ENCODE measurements around the gene KRTAP9-9. TPM values are rescaled to one million over a fixed set of nuclear protein-coding genes. Genes with fewer than 3 reads are reported as not detected.

KRTAP9-9 gene
- total and polyA plus RNA-seq, 2 experiments from 2014 or later, result not detected

- Histone ChIP-seq H3K9me3 (ENCODE audit: low read depth) (no peaks in the 10 kb centered on the region), H3K36me3 (no peaks in the 10 kb centered on the region), H3K27me3 (peaks cover 65% of the 10 kb centered on the region), H3K27ac (no peak overlapping the region), H3K4me1 (ENCODE audit: low read depth) (no peaks in the 10 kb centered on the region), H3K4me3 (no peak overlapping the region)
- TF ChIP-seq CTCF (IDR thresholded peaks at IDR 0.05; ENCODE audit: low read depth, low read length), result no peak
- DNase-seq (ENCODE audit: low read depth in 1 of 2, low spot score in 1 of 2), result no peak
Measured at GRCh38 chr17:41251261-41251660, 3.9 kb upstream of the KRTAP9-9 start.

- no peak for DNase-seq (ENCODE audit: low read depth in 1 of 2, low spot score in 1 of 2)
- H3K9me3 ChIP-seq (ENCODE audit: low read depth), result no peaks in the 10 kb centered on the region
- no peaks in the 10 kb centered on the region for H3K36me3 ChIP-seq
- peaks cover 67% of the 10 kb centered on the region for H3K27me3 ChIP-seq
- H3K4me1 ChIP-seq (ENCODE audit: low read depth), result no peaks in the 10 kb centered on the region
- TF ChIP-seq CTCF (IDR thresholded peaks at IDR 0.05; ENCODE audit: low read depth, low read length), result no peak
- H3K27ac ChIP-seq, result no peak overlapping the region
- no peak overlapping the region for H3K4me3 ChIP-seq
Measured at GRCh38 chr17:41254861-41255260, 323 bp upstream of the KRTAP9-9 start.

- Histone ChIP-seq H3K4me3 (no peak overlapping the region), H3K27me3 (peaks cover 59% of the 10 kb centered on the region), H3K4me1 (ENCODE audit: low read depth) (no peaks in the 10 kb centered on the region), H3K27ac (no peak overlapping the region), H3K9me3 (ENCODE audit: low read depth) (no peaks in the 10 kb centered on the region), H3K36me3 (no peaks in the 10 kb centered on the region)
- no peak for DNase-seq (ENCODE audit: low read depth in 1 of 2, low spot score in 1 of 2)
- TF ChIP-seq CTCF (IDR thresholded peaks at IDR 0.05; ENCODE audit: low read depth, low read length), result no peak
Measured at GRCh38 chr17:41256291-41256685, 1.1 kb downstream of the KRTAP9-9 start.

- no peak overlapping the region for H3K27ac ChIP-seq
- no peaks in the 10 kb centered on the region for H3K9me3 ChIP-seq (ENCODE audit: low read depth)
- H3K36me3 ChIP-seq, result no peaks in the 10 kb centered on the region
- no peak overlapping the region for H3K4me3 ChIP-seq
- no peaks in the 10 kb centered on the region for H3K4me1 ChIP-seq (ENCODE audit: low read depth)
- H3K27me3 ChIP-seq, result peaks cover 47% of the 10 kb centered on the region
- DNase-seq (ENCODE audit: low read depth in 1 of 2, low spot score in 1 of 2), result no peak
- no peak for TF ChIP-seq CTCF (IDR thresholded peaks at IDR 0.05; ENCODE audit: low read depth, low read length)
Measured at GRCh38 chr17:41258406-41258805, 3.2 kb downstream of the KRTAP9-9 start.

GRCh38 chr17:41263212-41263611 is 8.0 kb downstream of the KRTAP9-9 start:
- no peak for DNase-seq (ENCODE audit: low read depth in 1 of 2, low spot score in 1 of 2)
- Histone ChIP-seq H3K4me3 (no peak overlapping the region), H3K4me1 (ENCODE audit: low read depth) (no peaks in the 10 kb centered on the region), H3K27ac (no peak overlapping the region), H3K36me3 (no peaks in the 10 kb centered on the region), H3K9me3 (ENCODE audit: low read depth) (no peaks in the 10 kb centered on the region), H3K27me3 (peaks cover 31% of the 10 kb centered on the region)
- TF ChIP-seq CTCF (IDR thresholded peaks at IDR 0.05; ENCODE audit: low read depth, low read length), result no peak

- Histone ChIP-seq H3K27ac (no peak overlapping the region), H3K4me3 (no peak overlapping the region), H3K4me1 (ENCODE audit: low read depth) (no peaks in the 10 kb centered on the region), H3K36me3 (no peaks in the 10 kb centered on the region), H3K9me3 (ENCODE audit: low read depth) (no peaks in the 10 kb centered on the region), H3K27me3 (peaks cover 24% of the 10 kb centered on the region)
- no peak for DNase-seq (ENCODE audit: low read depth in 1 of 2, low spot score in 1 of 2)
- TF ChIP-seq CTCF (IDR thresholded peaks at IDR 0.05; ENCODE audit: low read depth, low read length), result no peak
Measured at GRCh38 chr17:41264599-41264998, 9.4 kb downstream of the KRTAP9-9 start.

Data from cardiac muscle cell (in vitro differentiated cells and primary cell).